Measurements from ENCODE around the gene VWA1.
A peak's percentile ranks its signal among the peaks of the same experiment; 100 is the strongest.

- TF ChIP-seq CTCF (IDR thresholded peaks at IDR 0.05) (no peak), POLR2A (IDR thresholded peaks at IDR 0.05) (peak; percentile 65 to 86 (median 82))
Observed at GRCh38 chr1:1406821-1407635, 28.5 kb upstream of the VWA1 start, which contains the start of gene MRPL20.
